Lung (tissue), 12 donors: ENCODE results near the gene RPS16. TPM values are rescaled to one million over a fixed set of nuclear protein-coding genes. Genes with fewer than 3 reads are reported as not detected.
A peak's percentile ranks its signal among the peaks of the same experiment; 100 is the strongest.

Experiments used
- ATAC-seq: fragments of 200-7000 bp; cut with Tn5 transposase; one replicate; pipeline ENCODE4 v1.9.1; 2020; ENCODE audit warnings: moderate number of reproducible peaks; ENCODE audit not compliant: insufficient read depth, low FRiP score
- DNase-seq, 3 donors: peaks; one replicate each; pipeline ENCODE4 v3.0.0-alpha.2; 2013 to 2017
- H3K27ac ChIP-seq, 2 donors: one replicate each; pipeline ENCODE4 v1.5.1; 2013; ENCODE audit warnings: mild to moderate bottlenecking in 2 of 2, moderate library complexity in 2 of 2, control low read depth in 1 of 2, inconsistent platforms in 1 of 2, low read depth in 1 of 2, low read length in 1 of 2
- H3K27me3 ChIP-seq, 3 donors: one replicate each; pipeline ENCODE4 v1.5.1; 2013; ENCODE audit warnings: low read length in 2 of 3; ENCODE audit not compliant: control insufficient read depth in 3 of 3, insufficient read depth in 3 of 3
- H3K36me3 ChIP-seq, 4 donors: one replicate each; pipeline ENCODE4 v1.5.1; 2013; ENCODE audit warnings: low read length in 4 of 4, mild to moderate bottlenecking in 1 of 4, moderate library complexity in 1 of 4; ENCODE audit not compliant: control insufficient read depth in 4 of 4, insufficient read depth in 4 of 4
- H3K4me1 ChIP-seq, 5 donors: one replicate each; pipeline ENCODE4 v1.5.1; 2013; ENCODE audit warnings: low read length in 5 of 5, mild to moderate bottlenecking in 2 of 5, moderate library complexity in 1 of 5; ENCODE audit not compliant: control insufficient read depth in 5 of 5, insufficient read depth in 5 of 5
- H3K4me3 ChIP-seq: one replicate; pipeline ENCODE4 v1.5.1; 2013; ENCODE audit warnings: mild to moderate bottlenecking, control low read depth, moderate library complexity
- H3K9ac ChIP-seq, 2 donors: one replicate each; pipeline ENCODE4 v1.5.1; 2013; ENCODE audit warnings: low read length in 2 of 2, control low read depth in 1 of 2; ENCODE audit not compliant: insufficient read depth in 1 of 2
- H3K9me3 ChIP-seq, 4 donors: one replicate each; pipeline ENCODE4 v1.5.1; 2013; ENCODE audit warnings: low read length in 3 of 4, mild to moderate bottlenecking in 1 of 4, moderate library complexity in 1 of 4; ENCODE audit not compliant: control insufficient read depth in 4 of 4, insufficient read depth in 3 of 4
- WGBS, 2 donors: extraction: QIAGEN DNeasy Blood & Tissue Kit; methylation state at CpG; one replicate each; pipeline ENCODE4 v1.1.7; 2013; 5-methylcytosine and 5-hydroxymethylcytosine counted together
- polyA plus RNA-seq, 2 donors: library from polyadenylated mRNA; stranded (reverse); fragments of 200-250 nt; gene quantifications; one replicate each; pipeline ENCODE4 v1.2.1, GENCODE V29; 2013
- total RNA-seq, 2 donors: library from RNA; depleted of rRNA in 1 of 2; stranded (reverse); fragments of >200 nt in 1 of 2; gene quantifications; one replicate each; pipeline ENCODE4 v1.2.1, GENCODE V29; 2014 to 2021
- TF ChIP-seq, protein P1 (sequence below): IDR thresholded peaks from 2 replicates; pipeline ENCODE4 v1.5.1; 2012; ENCODE audit warnings: mild to moderate bottlenecking; ENCODE audit errors: control extremely low read depth, extremely low read depth
- donor health status: control.
- donor health status: control.
- donor health status: Bipolar disorder and iron deficiency.
- donor health status: healthy.
- donor health status: DM: yes; HTN: yes; CAD: no.

The RPS16 gene
- total and polyA plus RNA-seq, 4 donors, result 108 to 3,242 (median 2,120) TPM

GRCh38 chr19:39411081-39411831 is 24.5 kb downstream of the RPS16 start:
- no peak for DNase-seq
- 17 to 28% methylated on average over 9 of the region's 9 CpGs for WGBS, 2 donors
- peak overlapping the region in 1 of 2 donors; percentile 83 for H3K9ac ChIP-seq
- no peaks in the 10 kb centered on the region for H3K9me3 ChIP-seq
- TF ChIP-seq, protein P1, sequence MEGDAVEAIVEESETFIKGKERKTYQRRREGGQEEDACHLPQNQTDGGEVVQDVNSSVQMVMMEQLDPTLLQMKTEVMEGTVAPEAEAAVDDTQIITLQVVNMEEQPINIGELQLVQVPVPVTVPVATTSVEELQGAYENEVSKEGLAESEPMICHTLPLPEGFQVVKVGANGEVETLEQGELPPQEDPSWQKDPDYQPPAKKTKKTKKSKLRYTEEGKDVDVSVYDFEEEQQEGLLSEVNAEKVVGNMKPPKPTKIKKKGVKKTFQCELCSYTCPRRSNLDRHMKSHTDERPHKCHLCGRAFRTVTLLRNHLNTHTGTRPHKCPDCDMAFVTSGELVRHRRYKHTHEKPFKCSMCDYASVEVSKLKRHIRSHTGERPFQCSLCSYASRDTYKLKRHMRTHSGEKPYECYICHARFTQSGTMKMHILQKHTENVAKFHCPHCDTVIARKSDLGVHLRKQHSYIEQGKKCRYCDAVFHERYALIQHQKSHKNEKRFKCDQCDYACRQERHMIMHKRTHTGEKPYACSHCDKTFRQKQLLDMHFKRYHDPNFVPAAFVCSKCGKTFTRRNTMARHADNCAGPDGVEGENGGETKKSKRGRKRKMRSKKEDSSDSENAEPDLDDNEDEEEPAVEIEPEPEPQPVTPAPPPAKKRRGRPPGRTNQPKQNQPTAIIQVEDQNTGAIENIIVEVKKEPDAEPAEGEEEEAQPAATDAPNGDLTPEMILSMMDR, result no peak
- peaks cover 3 to 24% (median 9%) of the 10 kb centered on the region in 4 donors for H3K36me3 ChIP-seq
- peak overlapping the region; percentile 97 to 100 for H3K27ac ChIP-seq
- no peaks in the 10 kb centered on the region for H3K27me3 ChIP-seq
- no peak for ATAC-seq
- H3K4me1 ChIP-seq, result peaks cover 0 to 59% (median 16%) of the 10 kb centered on the region in 5 donors
- no peak overlapping the region for H3K4me3 ChIP-seq

GRCh38 chr19:39410831-39411080 is 25.0 kb downstream of the RPS16 start:
- peaks cover 0 to 54% (median 18%) of the 10 kb centered on the region in 5 donors for H3K4me1 ChIP-seq
- no peak for DNase-seq
- H3K27me3 ChIP-seq, result no peaks in the 10 kb centered on the region
- no peak overlapping the region for H3K4me3 ChIP-seq
- no peak for ATAC-seq
- H3K9ac ChIP-seq, result peak overlapping the region; percentile 69 to 83
- H3K9me3 ChIP-seq, result no peaks in the 10 kb centered on the region
- TF ChIP-seq, protein P1, result no peak
- WGBS, 2 donors, result 42 to 64% methylated on average over 1 of the region's 1 CpG
- H3K27ac ChIP-seq, result peak overlapping the region; percentile 97 to 100
- peaks cover 1 to 21% (median 8%) of the 10 kb centered on the region in 4 donors for H3K36me3 ChIP-seq

GRCh38 chr19:39410017-39410830 is 25.5 kb downstream of the RPS16 start:
- peak overlapping the region; percentile 97 to 100 for H3K27ac ChIP-seq
- peaks cover 0 to 49% (median 17%) of the 10 kb centered on the region in 5 donors for H3K4me1 ChIP-seq
- peak overlapping the region; percentile 9 for H3K4me3 ChIP-seq
- DNase-seq, result peak in 2 of 3 donors; percentile 79 to 80
- no peaks in the 10 kb centered on the region for H3K9me3 ChIP-seq
- WGBS, 2 donors, result 2 to 5% methylated on average over 17 to 35 of the region's 35 CpGs
- ATAC-seq, result peak; percentile 1
- H3K9ac ChIP-seq, result peak overlapping the region; percentile 69 to 92
- TF ChIP-seq, protein P1, result no peak
- H3K36me3 ChIP-seq, result peaks cover 0 to 15% (median 8%) of the 10 kb centered on the region in 4 donors
- no peaks in the 10 kb centered on the region for H3K27me3 ChIP-seq
